ENCODE data around the gene NDOR1.

NDOR1 gene

GRCh38 chr9:137179761-137180160 is 25.7 kb upstream of the NDOR1 start:
- no peaks in the 10 kb centered on the region for H3K36me3 ChIP-seq (ENCODE audit: low read length)
- H4K20me1 ChIP-seq (ENCODE audit: low read depth, low read length), result no peaks in the 10 kb centered on the region
- H3K27ac ChIP-seq (ENCODE audit: low read depth, low read length), result no peak overlapping the region
- H3K79me2 ChIP-seq (ENCODE audit: insufficient read depth, low read length), result no peaks in the 10 kb centered on the region
- H2AFZ ChIP-seq (ENCODE audit: low read depth, low read length, severe bottlenecking), result no peak overlapping the region
- no peaks in the 10 kb centered on the region for H3F3A ChIP-seq (ENCODE audit: insufficient read depth)
- no peak overlapping the region for H3K9ac ChIP-seq (ENCODE audit: low read length)
- no peaks in the 10 kb centered on the region for H3K9me2 ChIP-seq (replicated peaks; ENCODE audit: insufficient read depth, low read length)
- H3K9me3 ChIP-seq (ENCODE audit: insufficient read depth, low read length), result no peaks in the 10 kb centered on the region
- no peaks in the 10 kb centered on the region for H3K27me3 ChIP-seq (ENCODE audit: low read length)
- no peak overlapping the region for H3K4me2 ChIP-seq (ENCODE audit: low read depth, low read length, poor library complexity, severe bottlenecking)
- H3K4me3 ChIP-seq (ENCODE audit: insufficient read depth, low read length, poor library complexity, severe bottlenecking), result no peak overlapping the region
- TF ChIP-seq EZH2phosphoT487 (conservative IDR thresholded peaks at IDR 0.05; ENCODE audit: low read length) (no peak), CTCF (IDR thresholded peaks at IDR 0.05; ENCODE audit: insufficient read depth, low read length, poor library complexity, severe bottlenecking) (no peak)

GRCh38 chr9:137180491-137180890 is 25.0 kb upstream of the NDOR1 start:
- no peaks in the 10 kb centered on the region for H3K79me2 ChIP-seq (ENCODE audit: insufficient read depth, low read length)
- TF ChIP-seq CTCF (IDR thresholded peaks at IDR 0.05; ENCODE audit: insufficient read depth, low read length, poor library complexity, severe bottlenecking), result no peak
- no peak for TF ChIP-seq EZH2phosphoT487 (conservative IDR thresholded peaks at IDR 0.05; ENCODE audit: low read length)

GRCh38 chr9:137181680-137182079 is 23.8 kb upstream of the NDOR1 start:
- H3K79me2 ChIP-seq (ENCODE audit: insufficient read depth, low read length), result no peaks in the 10 kb centered on the region
- no peak for TF ChIP-seq EZH2phosphoT487 (conservative IDR thresholded peaks at IDR 0.05; ENCODE audit: low read length)
- no peak for TF ChIP-seq CTCF (IDR thresholded peaks at IDR 0.05; ENCODE audit: insufficient read depth, low read length, poor library complexity, severe bottlenecking)

More at GRCh38 chr9:137180491-137180890, 25.0 kb upstream of the NDOR1 start:
- H2AFZ ChIP-seq (ENCODE audit: low read depth, low read length, severe bottlenecking), result no peak overlapping the region
- no peaks in the 10 kb centered on the region for H3K27me3 ChIP-seq (ENCODE audit: low read length)
- no peaks in the 10 kb centered on the region for H3F3A ChIP-seq (ENCODE audit: insufficient read depth)
- no peaks in the 10 kb centered on the region for H3K9me2 ChIP-seq (replicated peaks; ENCODE audit: insufficient read depth, low read length)
- no peaks in the 10 kb centered on the region for H3K9me3 ChIP-seq (ENCODE audit: insufficient read depth, low read length)
- no peak overlapping the region for H3K4me3 ChIP-seq (ENCODE audit: insufficient read depth, low read length, poor library complexity, severe bottlenecking)
- H3K9ac ChIP-seq (ENCODE audit: low read length), result no peak overlapping the region
- H3K36me3 ChIP-seq (ENCODE audit: low read length), result no peaks in the 10 kb centered on the region
- no peak overlapping the region for H3K27ac ChIP-seq (ENCODE audit: low read depth, low read length)
- no peaks in the 10 kb centered on the region for H4K20me1 ChIP-seq (ENCODE audit: low read depth, low read length)
- H3K4me2 ChIP-seq (ENCODE audit: low read depth, low read length, poor library complexity, severe bottlenecking), result no peak overlapping the region

More at GRCh38 chr9:137181680-137182079, 23.8 kb upstream of the NDOR1 start:
- no peaks in the 10 kb centered on the region for H3K27me3 ChIP-seq (ENCODE audit: low read length)
- no peaks in the 10 kb centered on the region for H4K20me1 ChIP-seq (ENCODE audit: low read depth, low read length)
- H3K9ac ChIP-seq (ENCODE audit: low read length), result no peak overlapping the region
- no peak overlapping the region for H3K27ac ChIP-seq (ENCODE audit: low read depth, low read length)
- H3K36me3 ChIP-seq (ENCODE audit: low read length), result no peaks in the 10 kb centered on the region
- H3K4me2 ChIP-seq (ENCODE audit: low read depth, low read length, poor library complexity, severe bottlenecking), result no peak overlapping the region
- no peak overlapping the region for H2AFZ ChIP-seq (ENCODE audit: low read depth, low read length, severe bottlenecking)
- no peaks in the 10 kb centered on the region for H3K9me2 ChIP-seq (replicated peaks; ENCODE audit: insufficient read depth, low read length)
- no peaks in the 10 kb centered on the region for H3K9me3 ChIP-seq (ENCODE audit: insufficient read depth, low read length)
- H3F3A ChIP-seq (ENCODE audit: insufficient read depth), result no peaks in the 10 kb centered on the region
- H3K4me3 ChIP-seq (ENCODE audit: insufficient read depth, low read length, poor library complexity, severe bottlenecking), result no peak overlapping the region

Data from SU-DHL-6 (cell line).